ENCODE measurements around the gene MXRA5. TPM values are rescaled to one million over a fixed set of nuclear protein-coding genes. Genes with fewer than 3 reads are reported as not detected.
A peak's percentile ranks its signal among the peaks of the same experiment; 100 is the strongest.
"Not testable (repeated sequence)": the region's sequence is repeated elsewhere in the genome, so short reads cannot be mapped to it uniquely, and the experiment has no call there.

MXRA5 gene
- total RNA-seq, 4 donors from 2014 or later = 1.3 to 3.9 (median 3.2) TPM

GRCh38 chrX:3351276-3351675 lies 4.8 kb upstream of the MXRA5 start:
- Histone ChIP-seq H3K9me3 (peaks cover 0 to 9% (median 0%) of the 10 kb centered on the region in 4 donors), H3K27me3 (peaks cover 0 to 9% (median 1%) of the 10 kb centered on the region in 4 donors), H3K4me1 (no peaks in the 10 kb centered on the region), H3K36me3 (no peaks in the 10 kb centered on the region), H3K27ac (replicated peaks in 1 of 4) (no peak overlapping the region), H3K4me3 (no peak overlapping the region)
- no peak for TF ChIP-seq POLR2A (IDR thresholded peaks at IDR 0.05; ENCODE audit: low read depth)
- no peak for TF ChIP-seq EP300 (IDR thresholded peaks at IDR 0.05)
- TF ChIP-seq POLR2AphosphoS5 (IDR thresholded peaks at IDR 0.05) = no peak
- TF ChIP-seq CTCF (IDR thresholded peaks at IDR 0.05) = no peak
- no peak for DNase-seq (ENCODE audit: extremely low spot score)
- whole genome bisulfite sequencing = 54% methylated on average over 4 of the region's 4 CpGs
- intact Hi-C loops (cut with DNase I) = no loop called here

GRCh38 chrX:3348191-3348590 lies 1.7 kb upstream of the MXRA5 start:
- H3K36me3 ChIP-seq = no peaks in the 10 kb centered on the region
- no peak overlapping the region for H3K4me3 ChIP-seq
- H3K27ac ChIP-seq (replicated peaks in 1 of 4) = no peak overlapping the region
- no peak for TF ChIP-seq POLR2A (IDR thresholded peaks at IDR 0.05; ENCODE audit: low read depth)
- no peak for TF ChIP-seq POLR2AphosphoS5 (IDR thresholded peaks at IDR 0.05)
- TF ChIP-seq CTCF (IDR thresholded peaks at IDR 0.05) = no peak
- TF ChIP-seq EP300 (IDR thresholded peaks at IDR 0.05) = no peak
- intact Hi-C loops (cut with DNase I) = no loop called here
- peaks cover 0 to 21% (median 8%) of the 10 kb centered on the region in 4 donors for H3K27me3 ChIP-seq
- no peak for DNase-seq (ENCODE audit: extremely low spot score)
- WGBS = 89% methylated on average over 5 of the region's 5 CpGs
- H3K9me3 ChIP-seq = peaks cover 0 to 9% (median 0%) of the 10 kb centered on the region in 4 donors
- peaks cover 0 to 12% (median 4%) of the 10 kb centered on the region in 4 donors for H3K4me1 ChIP-seq

- Histone ChIP-seq H3K4me1 (peaks cover 0 to 12% (median 4%) of the 10 kb centered on the region in 4 donors), H3K27ac (replicated peaks in 1 of 4) (peak overlapping the region; percentile 23 to 63 (median 42)), H3K36me3 (no peaks in the 10 kb centered on the region), H3K4me3 (peak overlapping the region; percentile 38 to 54 (median 46)), H3K9me3 (peaks cover 0 to 9% (median 0%) of the 10 kb centered on the region in 4 donors), H3K27me3 (peaks cover 0 to 21% (median 8%) of the 10 kb centered on the region in 4 donors)
- TF ChIP-seq CTCF (IDR thresholded peaks at IDR 0.05) = no peak
- intact Hi-C loops (cut with DNase I) = no loop called here
- no peak for DNase-seq (ENCODE audit: extremely low spot score)
- 5% methylated on average over 20 of the region's 68 CpGs for WGBS
Observed at GRCh38 chrX:3345281-3346191, 916 bp downstream of the MXRA5 start.

GRCh38 chrX:3343569-3343968 lies 2.9 kb downstream of the MXRA5 start:
- H3K4me3 ChIP-seq; H3K9me3 ChIP-seq; H3K27ac ChIP-seq (replicated peaks in 1 of 4); intact Hi-C loops (cut with DNase I); DNase-seq (ENCODE audit: extremely low spot score); H3K36me3 ChIP-seq: not testable (repeated sequence)
- 29% methylated on average over 22 of the region's 24 CpGs for WGBS
- peaks cover 0 to 21% (median 8%) of the 10 kb centered on the region in 4 donors for H3K27me3 ChIP-seq
- H3K4me1 ChIP-seq = peaks cover 0 to 12% (median 4%) of the 10 kb centered on the region in 4 donors

GRCh38 chrX:3340016-3340415 lies 6.4 kb downstream of the MXRA5 start:
- Histone ChIP-seq H3K36me3 (no peaks in the 10 kb centered on the region), H3K27me3 (peaks cover 0 to 3% (median 1%) of the 10 kb centered on the region in 4 donors), H3K4me1 (peaks cover 0 to 3% (median 1%) of the 10 kb centered on the region in 4 donors), H3K9me3 (no peaks in the 10 kb centered on the region), H3K4me3 (no peak overlapping the region), H3K27ac (replicated peaks in 1 of 4) (no peak overlapping the region)
- intact Hi-C loops (cut with DNase I) = no loop called here
- TF ChIP-seq POLR2AphosphoS5 (IDR thresholded peaks at IDR 0.05) = no peak
- no peak for TF ChIP-seq CTCF (IDR thresholded peaks at IDR 0.05)
- TF ChIP-seq POLR2A (IDR thresholded peaks at IDR 0.05; ENCODE audit: low read depth) = no peak
- no peak for TF ChIP-seq EP300 (IDR thresholded peaks at IDR 0.05)
- WGBS = 45% methylated on average over 1 of the region's 1 CpG
- DNase-seq (ENCODE audit: extremely low spot score) = no peak
